GM03348 (cell line): ENCODE measurements around the gene MAST1.
"Not testable (repeated sequence)": the region's sequence is repeated elsewhere in the genome, so short reads cannot be mapped to it uniquely, and the experiment has no call there.

Experiments
- DNase-seq: peaks from one replicate; pipeline ENCODE4 v3.0.0; 2012; ENCODE audit warnings: low spot score

MAST1 gene

DNA sequence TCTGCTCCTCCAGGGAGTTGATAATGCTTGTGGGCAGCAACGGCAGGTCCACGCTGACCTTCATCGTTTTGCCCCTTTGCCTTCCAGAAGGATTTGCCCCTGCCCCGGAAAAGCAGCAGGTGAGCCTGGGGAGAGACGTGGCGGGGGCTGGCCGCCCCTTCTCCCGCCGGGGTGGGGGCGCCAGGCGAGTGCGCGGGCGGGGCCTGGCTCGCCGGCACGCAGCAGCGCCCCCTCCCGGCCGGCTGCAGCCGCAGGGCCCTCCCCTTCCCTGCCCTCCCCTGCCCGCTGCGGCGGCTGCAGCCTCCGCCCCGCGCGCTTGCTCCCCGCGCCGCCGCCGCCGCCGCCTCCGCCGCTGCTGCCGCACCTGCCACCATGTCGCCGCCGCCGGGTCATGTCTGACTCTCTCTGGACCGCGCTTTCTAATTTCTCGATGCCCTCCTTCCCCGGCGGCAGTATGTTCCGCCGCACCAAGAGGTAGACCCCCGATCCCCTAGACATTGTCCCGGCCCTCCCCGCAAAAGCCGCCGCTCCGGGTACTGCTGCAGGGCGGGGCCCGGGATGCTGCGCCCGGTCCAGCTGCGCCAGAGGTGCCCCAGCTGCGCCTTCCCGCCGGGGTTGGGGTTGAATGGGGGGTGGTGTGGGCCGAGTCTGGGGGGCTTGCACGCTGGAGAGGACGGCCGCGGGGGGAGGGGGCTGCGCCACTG, at the start of gene MAST1:
TSS of gene MAST1 (plus strand) at position 334 of the 704 bp plus-strand sequence. CDS start at position 392, 58 bp downstream.
- peak; percentile 86 for DNase-seq

DNA sequence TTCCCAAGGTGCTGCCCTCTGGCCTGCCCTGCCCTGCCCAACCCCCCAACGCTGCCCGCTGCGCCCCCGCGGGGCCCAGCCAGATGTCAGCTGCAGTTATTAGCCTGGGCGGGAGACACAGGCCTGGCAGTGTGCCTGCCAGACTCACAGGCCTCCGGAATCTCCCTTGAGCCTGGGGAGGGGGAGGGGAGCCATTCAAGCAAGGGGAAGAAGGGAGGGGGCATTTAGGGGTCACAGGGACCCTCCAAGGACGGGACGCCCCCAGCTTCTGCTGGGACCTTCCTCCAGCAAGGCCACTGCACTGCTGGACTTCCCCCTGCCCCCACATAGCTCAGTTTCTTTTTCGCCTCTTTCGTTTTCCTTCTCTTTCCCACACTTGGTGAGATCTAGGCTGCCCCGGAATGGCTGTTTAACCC, 49.6 kb upstream of the MAST1 start:
- DNase-seq, result peak; percentile 71

DNA sequence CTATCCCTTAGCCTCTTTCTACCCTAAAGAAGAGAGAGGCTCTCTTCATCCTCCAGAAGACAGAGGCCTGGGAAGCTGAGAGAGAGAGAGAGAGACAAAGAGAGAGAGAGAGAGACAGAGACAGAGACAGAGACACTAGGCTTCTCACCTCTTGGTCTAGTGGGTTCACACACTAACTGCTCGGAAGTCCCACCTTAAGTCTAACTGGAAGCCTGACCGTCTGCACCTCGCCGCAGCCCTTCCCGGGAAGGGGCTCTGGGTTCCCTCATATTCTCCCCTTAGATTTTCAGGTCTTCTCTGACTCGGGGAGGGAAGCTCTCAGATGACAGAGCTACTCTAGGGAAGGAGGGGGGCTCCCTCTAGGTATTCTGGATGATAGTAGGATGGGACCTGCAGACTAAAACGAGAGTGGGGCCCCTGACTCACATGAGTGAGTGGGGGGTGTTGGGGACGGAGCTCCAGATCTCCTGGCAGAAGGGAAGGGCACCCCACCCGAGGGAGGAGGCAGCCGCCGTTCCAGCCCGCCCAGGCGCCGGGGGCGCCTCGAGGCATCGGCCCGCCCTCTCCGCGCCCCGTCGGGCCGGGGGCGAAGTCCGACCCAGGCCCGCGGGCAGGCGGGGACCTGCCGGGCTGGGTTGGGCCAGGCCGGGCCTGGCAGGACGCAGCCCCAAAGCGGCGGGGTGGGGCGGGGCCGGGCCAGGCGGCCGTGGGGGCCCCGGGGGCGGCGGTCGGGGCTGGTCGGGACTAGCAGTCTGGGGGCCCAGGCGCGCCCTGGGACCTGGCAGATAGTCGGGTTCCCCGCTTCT, 49.0 kb upstream of the MAST1 start:
- no peak for DNase-seq

DNA sequence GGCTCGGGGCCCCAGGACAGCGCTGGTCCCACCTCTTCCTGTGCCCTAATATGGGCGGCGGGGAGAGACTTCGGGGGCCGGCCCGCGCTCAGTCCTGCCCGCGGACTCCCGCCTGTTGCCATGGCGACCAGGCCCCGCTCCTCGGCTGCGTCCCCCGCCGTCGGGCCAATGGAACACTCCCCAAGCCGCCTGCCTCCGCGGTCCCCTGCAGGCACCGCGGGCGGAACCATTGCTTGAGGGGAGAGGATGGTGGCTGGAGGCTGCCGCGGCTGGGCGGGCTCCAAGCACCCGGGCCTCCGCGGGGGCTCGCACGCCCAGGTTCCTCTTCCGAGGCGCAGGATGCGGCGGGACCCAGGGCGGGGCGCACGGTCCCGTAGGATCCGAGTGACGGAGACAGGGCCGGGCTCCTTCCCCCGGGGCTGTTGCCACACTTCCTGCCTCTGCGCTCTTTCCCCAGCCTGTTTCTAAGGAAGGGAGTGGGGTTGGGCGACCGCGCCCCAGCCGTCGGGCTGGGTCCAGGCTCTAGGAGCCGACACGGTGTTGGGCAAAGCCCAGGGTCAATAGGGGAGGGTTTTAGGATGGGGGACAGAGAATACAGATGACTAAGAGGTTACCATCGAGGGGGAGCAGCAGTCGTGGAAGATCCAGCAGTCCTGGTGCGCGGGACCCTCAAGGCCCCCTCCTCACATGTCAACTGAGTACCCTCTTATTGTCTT, 48.3 kb upstream of the MAST1 start:
- DNase-seq, result peak; percentile 96

DNA sequence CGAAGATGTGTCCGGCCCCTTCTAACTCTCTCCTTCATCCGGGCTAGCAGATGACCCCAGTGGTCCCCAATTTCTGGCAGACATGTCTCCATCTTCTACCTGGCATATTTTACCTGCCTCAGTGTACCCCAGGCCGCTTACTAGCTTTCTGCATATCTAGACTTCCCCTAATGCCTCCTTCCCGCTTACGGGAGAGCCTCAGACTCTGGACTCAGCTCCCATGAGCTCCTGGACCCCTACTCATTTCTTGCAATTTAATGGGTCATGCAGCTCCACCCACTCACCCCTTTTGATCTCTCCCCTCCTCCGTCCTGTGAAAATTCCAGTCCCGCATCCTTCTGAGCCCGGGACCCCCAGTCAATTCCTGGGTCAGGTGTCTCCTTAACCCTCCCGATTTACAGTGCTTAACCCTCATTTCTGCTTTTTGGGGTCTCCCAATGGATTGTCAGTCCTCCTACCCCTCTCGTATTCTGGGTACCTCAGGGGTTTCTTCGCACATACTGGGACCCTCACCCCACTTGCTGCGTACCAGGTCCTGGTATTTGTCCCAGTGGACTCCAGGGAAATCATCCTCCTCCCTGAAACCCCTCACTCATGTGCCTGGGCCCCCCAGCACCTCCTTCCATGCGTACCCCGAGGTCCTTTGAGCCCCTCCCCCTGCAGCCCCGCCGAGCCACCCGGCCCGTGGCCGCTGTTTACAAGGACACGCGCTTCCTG, 47.5 kb upstream of the MAST1 start:
- no peak for DNase-seq

DNA sequence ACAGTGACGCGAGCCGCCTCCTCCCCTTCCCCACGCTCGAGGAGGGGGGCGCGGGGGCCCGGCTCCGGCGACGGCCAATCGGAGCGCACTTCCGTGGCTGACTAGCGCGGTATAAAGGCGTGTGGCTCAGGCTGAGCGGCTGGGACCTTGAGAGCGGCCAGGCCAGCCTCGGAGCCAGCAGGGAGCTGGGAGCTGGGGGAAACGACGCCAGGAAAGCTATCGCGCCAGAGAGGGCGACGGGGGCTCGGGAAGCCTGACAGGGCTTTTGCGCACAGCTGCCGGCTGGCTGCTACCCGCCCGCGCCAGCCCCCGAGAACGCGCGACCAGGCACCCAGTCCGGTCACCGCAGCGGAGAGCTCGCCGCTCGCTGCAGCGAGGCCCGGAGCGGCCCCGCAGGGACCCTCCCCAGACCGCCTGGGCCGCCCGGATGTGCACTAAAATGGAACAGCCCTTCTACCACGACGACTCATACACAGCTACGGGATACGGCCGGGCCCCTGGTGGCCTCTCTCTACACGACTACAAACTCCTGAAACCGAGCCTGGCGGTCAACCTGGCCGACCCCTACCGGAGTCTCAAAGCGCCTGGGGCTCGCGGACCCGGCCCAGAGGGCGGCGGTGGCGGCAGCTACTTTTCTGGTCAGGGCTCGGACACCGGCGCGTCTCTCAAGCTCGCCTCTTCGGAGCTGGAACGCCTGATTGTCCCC, 46.8 kb upstream of the MAST1 start, which contains the start of gene JUNB:
TSS of gene JUNB (plus strand) at position 142 of the 706 bp plus-strand sequence. CDS start at position 428, 286 bp downstream.
- DNase-seq, result peak; percentile 96

DNA sequence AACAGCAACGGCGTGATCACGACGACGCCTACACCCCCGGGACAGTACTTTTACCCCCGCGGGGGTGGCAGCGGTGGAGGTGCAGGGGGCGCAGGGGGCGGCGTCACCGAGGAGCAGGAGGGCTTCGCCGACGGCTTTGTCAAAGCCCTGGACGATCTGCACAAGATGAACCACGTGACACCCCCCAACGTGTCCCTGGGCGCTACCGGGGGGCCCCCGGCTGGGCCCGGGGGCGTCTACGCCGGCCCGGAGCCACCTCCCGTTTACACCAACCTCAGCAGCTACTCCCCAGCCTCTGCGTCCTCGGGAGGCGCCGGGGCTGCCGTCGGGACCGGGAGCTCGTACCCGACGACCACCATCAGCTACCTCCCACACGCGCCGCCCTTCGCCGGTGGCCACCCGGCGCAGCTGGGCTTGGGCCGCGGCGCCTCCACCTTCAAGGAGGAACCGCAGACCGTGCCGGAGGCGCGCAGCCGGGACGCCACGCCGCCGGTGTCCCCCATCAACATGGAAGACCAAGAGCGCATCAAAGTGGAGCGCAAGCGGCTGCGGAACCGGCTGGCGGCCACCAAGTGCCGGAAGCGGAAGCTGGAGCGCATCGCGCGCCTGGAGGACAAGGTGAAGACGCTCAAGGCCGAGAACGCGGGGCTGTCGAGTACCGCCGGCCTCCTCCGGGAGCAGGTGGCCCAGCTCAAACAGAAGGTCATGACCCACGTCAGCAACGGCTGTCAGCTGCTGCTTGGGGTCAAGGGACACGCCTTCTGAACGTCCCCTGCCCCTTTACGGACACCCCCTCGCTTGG, 46.1 kb upstream of the MAST1 start:
- DNase-seq, result peak; percentile 44

DNA sequence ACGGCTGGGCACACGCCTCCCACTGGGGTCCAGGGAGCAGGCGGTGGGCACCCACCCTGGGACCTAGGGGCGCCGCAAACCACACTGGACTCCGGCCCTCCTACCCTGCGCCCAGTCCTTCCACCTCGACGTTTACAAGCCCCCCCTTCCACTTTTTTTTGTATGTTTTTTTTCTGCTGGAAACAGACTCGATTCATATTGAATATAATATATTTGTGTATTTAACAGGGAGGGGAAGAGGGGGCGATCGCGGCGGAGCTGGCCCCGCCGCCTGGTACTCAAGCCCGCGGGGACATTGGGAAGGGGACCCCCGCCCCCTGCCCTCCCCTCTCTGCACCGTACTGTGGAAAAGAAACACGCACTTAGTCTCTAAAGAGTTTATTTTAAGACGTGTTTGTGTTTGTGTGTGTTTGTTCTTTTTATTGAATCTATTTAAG, 45.4 kb upstream of the MAST1 start:
- no peak for DNase-seq

DNA sequence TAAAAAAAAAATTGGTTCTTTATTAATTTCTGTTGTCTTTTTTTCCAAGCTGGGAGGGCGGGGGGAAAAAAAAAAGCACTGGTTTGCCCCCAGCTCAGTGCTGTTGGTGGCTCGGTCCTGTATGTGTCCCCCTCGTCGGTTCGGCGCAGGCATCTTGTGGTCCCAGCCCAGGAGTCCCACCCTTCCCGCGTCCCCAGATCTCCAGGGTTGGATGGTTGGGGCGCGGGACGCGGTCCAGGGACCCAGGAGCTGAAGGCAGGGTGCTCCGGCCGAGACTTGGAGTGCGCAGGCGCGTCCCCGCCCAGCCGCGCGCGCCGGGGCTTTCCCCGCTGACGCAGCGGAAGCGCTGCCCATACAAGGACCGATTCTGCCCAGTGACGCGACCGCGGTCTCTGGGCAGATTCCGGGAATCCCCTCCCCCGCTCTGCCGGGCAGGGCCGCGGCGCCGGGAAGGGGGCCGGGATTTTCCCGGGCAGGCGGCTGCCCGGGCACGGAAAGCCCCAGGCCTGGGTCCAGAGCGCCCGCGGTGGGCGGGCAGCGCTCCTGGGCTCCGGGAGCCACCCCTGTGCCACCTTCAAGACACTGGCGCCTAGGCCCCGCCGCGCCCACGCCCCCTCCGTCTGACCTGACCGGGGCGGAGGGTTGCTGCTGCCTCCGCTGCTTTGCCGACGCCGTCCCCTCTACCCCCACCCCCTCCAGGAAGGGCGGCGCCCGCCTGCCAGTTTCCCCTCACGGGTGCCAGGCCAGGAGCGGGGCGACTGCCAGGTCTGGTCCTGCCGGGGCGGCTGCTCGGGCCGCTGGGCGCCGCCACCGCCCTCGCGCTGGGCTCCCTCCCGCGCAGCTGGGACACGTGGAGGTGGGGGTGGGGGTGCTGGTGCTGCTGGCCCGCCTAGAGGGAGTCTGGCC, 44.8 kb upstream of the MAST1 start:
- peak; percentile 96 for DNase-seq

DNA sequence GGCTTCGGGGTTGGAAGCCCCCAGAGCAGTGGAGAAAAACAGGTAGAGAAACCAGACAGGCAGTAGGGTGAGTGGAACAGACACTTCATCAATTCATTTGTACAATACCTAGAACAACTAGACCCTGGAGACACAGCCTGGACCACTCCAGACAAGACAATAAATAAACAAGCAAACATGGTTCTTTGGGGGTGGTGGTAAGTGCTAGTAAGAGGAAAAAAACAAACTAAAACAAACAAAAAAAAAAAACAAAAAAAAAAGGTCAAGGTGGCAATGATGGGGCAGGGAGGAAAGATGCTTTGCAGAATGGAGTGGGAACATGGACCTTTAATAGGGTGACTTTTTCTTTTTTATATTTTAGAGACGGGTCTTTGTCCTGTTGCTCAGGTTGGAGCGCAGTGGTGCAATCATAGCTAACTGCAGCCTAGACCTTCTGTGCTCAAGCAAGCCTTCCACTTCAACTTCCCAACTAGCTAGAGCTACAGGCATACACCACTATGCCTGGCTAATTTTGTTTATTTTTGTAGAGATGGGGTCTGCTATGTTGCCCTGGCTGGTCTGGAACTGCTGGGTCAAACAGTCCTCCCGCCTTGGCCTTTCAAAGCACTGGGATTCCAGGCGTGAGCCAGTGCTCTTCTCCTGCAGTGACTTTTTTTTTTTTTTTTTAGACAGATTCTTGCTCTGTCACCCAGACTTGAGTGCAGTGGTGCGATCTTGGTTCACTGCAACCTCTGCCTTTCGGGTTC, 43.9 kb upstream of the MAST1 start:
- DNase-seq, result no peak

DNA sequence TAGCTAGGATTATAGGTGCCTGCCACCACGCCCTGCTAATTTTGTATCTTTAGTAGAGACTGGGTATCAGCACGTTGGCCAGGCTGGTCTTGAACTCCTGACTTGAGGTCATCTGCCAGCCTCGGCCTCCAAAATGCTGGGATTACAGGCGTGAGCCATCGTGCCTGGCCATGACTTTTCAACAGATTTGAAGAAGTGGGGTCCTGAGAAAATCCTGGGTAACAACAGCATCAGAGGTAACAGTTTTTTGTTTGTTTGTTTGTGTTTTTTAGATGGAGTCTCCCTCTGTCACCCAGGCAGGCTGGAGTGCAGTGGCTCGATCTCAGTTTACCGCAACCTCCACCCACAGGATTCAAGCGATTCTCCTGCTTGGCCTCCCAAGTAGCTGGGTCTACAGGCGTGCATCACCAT, 43.3 kb upstream of the MAST1 start:
- no peak for DNase-seq

DNA sequence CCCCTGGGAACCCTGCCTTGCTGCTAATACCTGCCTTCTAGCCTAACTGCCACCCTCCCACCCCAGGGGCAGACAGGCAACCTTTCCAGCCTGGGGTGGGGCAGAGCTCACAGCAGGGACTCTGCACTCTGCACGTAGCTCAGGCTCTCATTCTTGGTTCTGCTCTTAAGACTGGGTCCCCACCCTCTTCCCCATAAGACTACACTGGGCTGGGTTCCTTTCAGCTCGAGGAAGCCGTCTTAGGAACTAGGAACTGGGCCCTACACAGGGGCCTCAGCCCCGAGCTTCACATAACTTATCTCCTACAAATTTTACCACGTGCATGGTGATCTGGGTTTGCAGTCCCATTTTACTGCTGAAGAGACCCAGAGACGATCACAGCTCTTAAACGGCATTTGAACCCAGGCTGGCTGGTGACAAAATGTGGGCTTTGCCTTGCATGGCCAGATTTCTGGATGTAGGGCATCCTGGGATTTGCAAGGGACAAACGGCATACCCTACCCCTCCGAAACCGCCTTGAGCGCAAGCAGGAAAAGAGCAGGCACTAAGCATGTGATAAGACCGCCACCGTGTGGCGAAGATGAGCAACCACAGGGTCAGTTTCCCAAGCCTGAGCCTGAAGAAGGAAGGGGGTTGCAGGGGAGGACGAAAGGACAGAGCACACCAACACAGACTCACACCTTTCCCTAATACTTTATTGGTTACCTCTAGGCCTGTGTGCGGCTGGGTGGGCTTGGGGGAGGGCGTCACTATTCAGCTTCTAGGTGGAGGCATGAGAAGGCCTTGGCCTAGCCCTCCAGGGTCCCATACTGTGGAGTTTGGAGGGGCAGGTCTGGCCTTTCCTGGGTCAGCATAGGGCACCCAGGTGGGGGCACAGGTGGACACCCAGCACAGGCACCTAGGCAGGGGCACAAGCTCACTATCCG, 41.9 kb upstream of the MAST1 start:
- peak; percentile 76 for DNase-seq

DNA sequence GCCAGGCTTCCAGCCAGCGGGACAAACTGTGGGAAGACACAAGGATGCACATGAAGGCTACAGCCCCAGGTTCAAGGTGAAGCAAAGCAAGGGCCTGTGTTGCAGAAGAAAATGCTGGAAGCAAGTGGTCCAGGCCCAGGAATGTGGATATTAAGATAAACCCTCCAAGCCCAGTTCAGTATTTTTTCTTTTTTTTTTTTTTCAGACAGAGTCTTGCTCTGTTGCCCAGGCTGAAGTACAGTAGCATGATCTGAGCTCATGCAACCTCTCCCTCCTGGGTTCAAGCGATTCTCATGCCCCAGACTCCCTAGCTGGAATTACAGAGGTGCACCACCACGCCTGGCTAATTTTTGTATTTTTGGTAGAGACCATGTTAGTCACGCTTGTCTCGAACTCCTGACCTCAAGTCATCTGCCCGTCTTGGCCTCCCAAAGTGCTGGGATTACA, 41.2 kb upstream of the MAST1 start:
- DNase-seq, result no peak

DNA sequence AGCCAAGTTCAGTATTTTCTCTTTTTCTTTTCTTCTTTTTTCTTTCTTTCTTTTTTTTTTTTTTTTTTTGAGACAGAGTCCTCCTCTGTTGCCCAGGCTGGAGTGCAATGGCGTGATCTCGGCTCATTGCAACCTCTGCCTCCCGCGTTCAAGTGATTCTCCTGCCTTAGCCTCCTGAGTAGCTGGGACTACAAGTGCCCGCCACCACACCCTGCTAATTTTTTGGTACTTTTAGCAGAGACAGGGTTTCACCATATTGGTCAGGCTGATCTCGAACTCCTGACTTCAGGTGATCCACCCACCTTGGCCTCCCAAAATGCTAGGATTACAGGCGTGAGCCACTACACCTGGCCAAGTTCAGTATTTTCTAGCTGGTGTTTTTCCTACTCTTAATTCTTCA, 40.7 kb upstream of the MAST1 start:
- not testable (repeated sequence) for DNase-seq

DNA sequence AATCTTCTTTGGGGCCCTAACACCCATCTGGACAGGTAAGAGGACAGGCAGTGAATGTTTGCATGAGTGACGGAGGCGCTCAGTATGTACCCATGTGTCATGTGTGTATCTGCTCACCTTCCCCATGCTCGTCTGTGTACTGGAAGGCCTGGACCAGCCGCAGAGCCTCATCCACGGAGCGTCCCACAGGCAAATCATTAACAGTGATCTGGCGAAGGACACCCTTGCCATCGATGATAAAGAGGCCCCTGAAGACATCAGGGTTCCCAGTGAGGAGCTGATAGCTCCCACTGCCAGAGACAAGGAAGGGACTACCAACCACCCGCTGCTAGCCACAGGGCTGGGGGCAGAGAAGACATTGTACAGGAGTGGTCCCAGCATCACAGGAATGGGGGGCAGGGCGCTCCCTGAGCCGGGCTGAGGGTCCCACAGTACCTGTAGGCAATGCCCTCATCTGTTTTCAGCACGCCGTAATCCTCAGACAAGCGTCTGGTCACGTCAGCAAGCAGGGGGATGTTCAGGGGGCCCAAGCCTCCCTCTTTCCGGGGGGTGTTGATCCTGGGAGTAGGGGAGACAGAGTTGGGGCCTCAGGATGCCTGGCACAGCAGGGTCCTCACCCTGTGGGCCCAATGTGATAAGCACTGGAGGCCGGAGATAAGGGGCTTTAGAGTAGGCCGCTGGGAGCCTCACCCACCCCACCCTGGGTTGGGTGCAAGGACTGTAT, 38.4 kb upstream of the MAST1 start:
- no peak for DNase-seq

DNA sequence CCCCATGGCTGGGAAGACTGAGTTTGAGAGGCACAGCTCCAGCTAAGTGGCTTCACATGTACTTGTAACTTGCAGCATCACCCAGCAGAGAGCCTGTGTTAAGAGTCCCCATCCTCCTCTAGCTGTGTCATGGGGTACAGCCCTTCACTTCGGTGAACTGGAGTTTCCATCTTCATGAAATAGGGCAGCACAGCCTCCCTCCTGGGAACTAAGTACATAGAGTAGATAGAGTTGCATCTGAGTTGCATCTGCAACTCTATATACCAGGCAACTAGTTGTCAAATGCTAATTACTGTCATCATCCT, 37.9 kb upstream of the MAST1 start:
- no peak for DNase-seq

DNA sequence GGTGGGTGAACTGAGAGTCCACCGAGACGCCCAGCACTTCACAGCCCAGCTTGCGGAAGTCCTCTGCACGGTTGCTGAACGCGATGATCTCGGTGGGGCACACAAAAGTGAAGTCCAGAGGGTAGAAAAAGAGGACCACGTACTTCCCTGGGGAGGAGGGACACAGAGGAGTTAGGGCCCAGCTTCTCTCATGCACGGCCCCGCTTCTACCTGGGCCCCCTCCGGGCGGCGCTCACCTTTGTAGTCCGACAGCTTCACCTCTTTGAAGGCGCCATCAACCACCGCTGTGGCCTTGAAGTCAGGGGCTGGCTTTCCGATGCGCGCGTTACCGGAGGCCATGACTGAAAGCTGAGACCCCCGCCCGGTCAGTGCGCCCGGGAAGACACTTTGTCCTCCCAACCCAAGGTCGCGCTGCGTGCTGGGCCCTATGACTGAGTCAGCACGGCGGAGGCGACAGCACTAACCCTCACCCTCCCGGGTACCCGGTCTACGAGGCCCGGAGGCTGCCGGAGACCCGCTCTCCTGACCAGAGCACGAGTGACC, 37.3 kb upstream of the MAST1 start:
- DNase-seq, result peak; percentile 30
